ENCODE results near the gene PPARG. TPM values are rescaled to one million over a fixed set of nuclear protein-coding genes. Genes with fewer than 3 reads are reported as not detected.
A peak's percentile ranks its signal among the peaks of the same experiment; 100 is the strongest.

The PPARG gene
- polyA plus RNA-seq, 2 of the 4 experiments (the other 2 are of a cell fraction), result 38.9 to 43.1 TPM

DNA sequence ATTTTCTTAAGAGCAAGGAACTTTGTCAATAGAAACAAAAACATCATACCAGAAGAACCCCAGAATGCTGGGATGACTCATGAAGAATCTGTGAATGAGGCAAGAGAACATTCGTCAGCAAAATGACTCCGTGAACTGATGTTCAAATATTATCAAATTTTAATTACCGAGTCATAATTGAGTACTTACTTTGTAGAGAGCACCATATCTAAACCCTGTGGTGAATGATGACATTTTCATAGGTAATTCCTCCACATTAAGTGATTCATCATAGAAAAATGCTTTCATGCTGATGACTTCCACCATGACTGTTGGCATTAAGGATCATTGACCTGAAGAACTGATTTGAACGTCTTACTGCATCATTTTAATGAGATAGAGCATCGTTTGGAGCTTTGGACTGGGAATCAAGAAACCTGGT lies 56.3 kb downstream of the PPARG start (continued):
- TF ChIP-seq FOSL2 (IDR thresholded peaks at IDR 0.05) (peak; percentile 46), FOSL2 (CRISPR knock-in tag; IDR thresholded peaks at IDR 0.05) (peak; percentile 83), ESRRA (IDR thresholded peaks at IDR 0.05; ENCODE audit: borderline replicate concordance, low read length) (no peak), JUNB (IDR thresholded peaks at IDR 0.05) (peak; percentile 75), TP53 (CRISPR knock-in tag; IDR thresholded peaks at IDR 0.05) (no peak), NFE2L2 (conservative IDR thresholded peaks at IDR 0.05; ENCODE audit: low read length) (0 out of 2 replicates have a peak, but pooled peaks have one; percentile 2), GATA3 (IDR thresholded peaks at IDR 0.05; ENCODE audit: borderline replicate concordance) (no peak; the same call in 1 of the 2 replicates), RAD21 (conservative IDR thresholded peaks at IDR 0.05 in 1 of 2, IDR thresholded peaks at IDR 0.05 in 1 of 2) (no peak), EHF (CRISPR knock-in tag; IDR thresholded peaks at IDR 0.05) (no peak), MAZ (IDR thresholded peaks at IDR 0.05; ENCODE audit: borderline replicate concordance, low read depth, low read length) (no peak), POLR2AphosphoS2 (conservative IDR thresholded peaks at IDR 0.05; ENCODE audit: low read length) (no peak), TFCP2L1 (CRISPR knock-in tag; IDR thresholded peaks at IDR 0.05) (no peak), BHLHE40 (IDR thresholded peaks at IDR 0.05; ENCODE audit: low read depth, low read length) (no peak), EP300 (IDR thresholded peaks at IDR 0.05) (peak; percentile 20 to 55; a peak in 2 of 5 replicates), NPAS2 (CRISPR knock-in tag; IDR thresholded peaks at IDR 0.05; ENCODE audit: borderline replicate concordance) (no peak), HOXA7 (CRISPR knock-in tag; IDR thresholded peaks at IDR 0.05) (no peak), HOXB5 (CRISPR knock-in tag; IDR thresholded peaks at IDR 0.05) (no peak), RFX5 (IDR thresholded peaks at IDR 0.05) (no peak), PHF8 (IDR thresholded peaks at IDR 0.05; ENCODE audit: borderline replicate concordance, low read depth) (no peak)
- TF ChIP-seq, protein P1, sequence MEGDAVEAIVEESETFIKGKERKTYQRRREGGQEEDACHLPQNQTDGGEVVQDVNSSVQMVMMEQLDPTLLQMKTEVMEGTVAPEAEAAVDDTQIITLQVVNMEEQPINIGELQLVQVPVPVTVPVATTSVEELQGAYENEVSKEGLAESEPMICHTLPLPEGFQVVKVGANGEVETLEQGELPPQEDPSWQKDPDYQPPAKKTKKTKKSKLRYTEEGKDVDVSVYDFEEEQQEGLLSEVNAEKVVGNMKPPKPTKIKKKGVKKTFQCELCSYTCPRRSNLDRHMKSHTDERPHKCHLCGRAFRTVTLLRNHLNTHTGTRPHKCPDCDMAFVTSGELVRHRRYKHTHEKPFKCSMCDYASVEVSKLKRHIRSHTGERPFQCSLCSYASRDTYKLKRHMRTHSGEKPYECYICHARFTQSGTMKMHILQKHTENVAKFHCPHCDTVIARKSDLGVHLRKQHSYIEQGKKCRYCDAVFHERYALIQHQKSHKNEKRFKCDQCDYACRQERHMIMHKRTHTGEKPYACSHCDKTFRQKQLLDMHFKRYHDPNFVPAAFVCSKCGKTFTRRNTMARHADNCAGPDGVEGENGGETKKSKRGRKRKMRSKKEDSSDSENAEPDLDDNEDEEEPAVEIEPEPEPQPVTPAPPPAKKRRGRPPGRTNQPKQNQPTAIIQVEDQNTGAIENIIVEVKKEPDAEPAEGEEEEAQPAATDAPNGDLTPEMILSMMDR (IDR thresholded peaks at IDR 0.05), result no peak
- TF ChIP-seq, protein P2, sequence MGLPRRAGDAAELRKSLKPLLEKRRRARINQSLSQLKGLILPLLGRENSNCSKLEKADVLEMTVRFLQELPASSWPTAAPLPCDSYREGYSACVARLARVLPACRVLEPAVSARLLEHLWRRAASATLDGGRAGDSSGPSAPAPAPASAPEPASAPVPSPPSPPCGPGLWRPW (IDR thresholded peaks at IDR 0.05), result no peak
- TF ChIP-seq, protein P3, sequence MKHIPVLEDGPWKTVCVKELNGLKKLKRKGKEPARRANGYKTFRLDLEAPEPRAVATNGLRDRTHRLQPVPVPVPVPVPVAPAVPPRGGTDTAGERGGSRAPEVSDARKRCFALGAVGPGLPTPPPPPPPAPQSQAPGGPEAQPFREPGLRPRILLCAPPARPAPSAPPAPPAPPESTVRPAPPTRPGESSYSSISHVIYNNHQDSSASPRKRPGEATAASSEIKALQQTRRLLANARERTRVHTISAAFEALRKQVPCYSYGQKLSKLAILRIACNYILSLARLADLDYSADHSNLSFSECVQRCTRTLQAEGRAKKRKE (CRISPR knock-in tag; IDR thresholded peaks at IDR 0.05; ENCODE audit: low read depth), result no peak
- TF ChIP-seq, protein P4, sequence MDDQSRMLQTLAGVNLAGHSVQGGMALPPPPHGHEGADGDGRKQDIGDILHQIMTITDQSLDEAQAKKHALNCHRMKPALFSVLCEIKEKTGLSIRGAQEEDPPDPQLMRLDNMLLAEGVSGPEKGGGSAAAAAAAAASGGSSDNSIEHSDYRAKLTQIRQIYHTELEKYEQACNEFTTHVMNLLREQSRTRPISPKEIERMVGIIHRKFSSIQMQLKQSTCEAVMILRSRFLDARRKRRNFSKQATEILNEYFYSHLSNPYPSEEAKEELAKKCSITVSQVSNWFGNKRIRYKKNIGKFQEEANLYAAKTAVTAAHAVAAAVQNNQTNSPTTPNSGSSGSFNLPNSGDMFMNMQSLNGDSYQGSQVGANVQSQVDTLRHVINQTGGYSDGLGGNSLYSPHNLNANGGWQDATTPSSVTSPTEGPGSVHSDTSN (IDR thresholded peaks at IDR 0.05), result no peak

DNA sequence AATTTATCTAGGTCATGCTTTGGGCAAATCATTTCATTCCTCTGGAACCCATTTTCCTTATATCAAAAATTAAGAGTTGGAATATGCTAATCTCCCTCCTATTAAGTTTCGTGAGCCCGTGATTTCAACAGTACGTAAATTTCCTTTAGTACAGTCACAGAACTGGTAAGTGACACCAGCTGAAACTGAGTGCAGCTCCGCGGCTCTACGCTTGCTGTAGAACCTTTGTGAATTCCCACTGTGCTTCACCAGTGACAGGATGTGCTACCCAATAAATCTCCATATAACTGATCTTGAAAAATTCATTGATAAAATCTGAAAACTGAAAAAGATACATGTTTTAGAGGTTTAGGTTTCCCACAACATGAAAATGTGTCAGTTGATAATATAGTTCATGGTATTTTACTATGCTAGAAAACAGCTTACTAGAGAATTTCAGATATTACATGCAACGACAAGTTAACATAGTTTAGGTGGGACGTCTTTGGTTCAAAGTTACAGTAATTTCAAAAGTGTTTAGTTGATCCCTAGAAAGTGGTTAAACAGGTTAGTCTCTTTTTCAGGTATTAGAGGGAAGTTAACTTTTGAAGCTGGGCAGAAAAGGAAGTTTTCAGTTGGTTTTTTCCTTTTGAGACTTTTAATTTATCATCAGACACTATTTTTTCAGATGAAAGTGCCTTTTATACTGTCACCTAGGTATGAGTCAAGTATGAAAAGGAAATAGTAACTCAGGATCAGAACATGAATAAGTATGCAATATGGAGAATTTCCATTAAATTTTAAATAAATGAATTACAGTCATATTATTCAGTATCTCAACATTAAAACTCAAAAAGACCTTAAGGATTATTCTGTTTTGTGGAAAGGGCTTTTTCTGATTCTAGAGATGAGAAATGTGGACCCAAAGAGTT lies 57.0 kb downstream of the PPARG start:
- TF ChIP-seq MYC (IDR thresholded peaks at IDR 0.05; ENCODE audit: borderline replicate concordance, low read length), result no peak
- TF ChIP-seq, protein P5, sequence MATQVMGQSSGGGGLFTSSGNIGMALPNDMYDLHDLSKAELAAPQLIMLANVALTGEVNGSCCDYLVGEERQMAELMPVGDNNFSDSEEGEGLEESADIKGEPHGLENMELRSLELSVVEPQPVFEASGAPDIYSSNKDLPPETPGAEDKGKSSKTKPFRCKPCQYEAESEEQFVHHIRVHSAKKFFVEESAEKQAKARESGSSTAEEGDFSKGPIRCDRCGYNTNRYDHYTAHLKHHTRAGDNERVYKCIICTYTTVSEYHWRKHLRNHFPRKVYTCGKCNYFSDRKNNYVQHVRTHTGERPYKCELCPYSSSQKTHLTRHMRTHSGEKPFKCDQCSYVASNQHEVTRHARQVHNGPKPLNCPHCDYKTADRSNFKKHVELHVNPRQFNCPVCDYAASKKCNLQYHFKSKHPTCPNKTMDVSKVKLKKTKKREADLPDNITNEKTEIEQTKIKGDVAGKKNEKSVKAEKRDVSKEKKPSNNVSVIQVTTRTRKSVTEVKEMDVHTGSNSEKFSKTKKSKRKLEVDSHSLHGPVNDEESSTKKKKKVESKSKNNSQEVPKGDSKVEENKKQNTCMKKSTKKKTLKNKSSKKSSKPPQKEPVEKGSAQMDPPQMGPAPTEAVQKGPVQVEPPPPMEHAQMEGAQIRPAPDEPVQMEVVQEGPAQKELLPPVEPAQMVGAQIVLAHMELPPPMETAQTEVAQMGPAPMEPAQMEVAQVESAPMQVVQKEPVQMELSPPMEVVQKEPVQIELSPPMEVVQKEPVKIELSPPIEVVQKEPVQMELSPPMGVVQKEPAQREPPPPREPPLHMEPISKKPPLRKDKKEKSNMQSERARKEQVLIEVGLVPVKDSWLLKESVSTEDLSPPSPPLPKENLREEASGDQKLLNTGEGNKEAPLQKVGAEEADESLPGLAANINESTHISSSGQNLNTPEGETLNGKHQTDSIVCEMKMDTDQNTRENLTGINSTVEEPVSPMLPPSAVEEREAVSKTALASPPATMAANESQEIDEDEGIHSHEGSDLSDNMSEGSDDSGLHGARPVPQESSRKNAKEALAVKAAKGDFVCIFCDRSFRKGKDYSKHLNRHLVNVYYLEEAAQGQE (IDR thresholded peaks at IDR 0.05), result no peak
- no peak for TF ChIP-seq NFE2L2 (conservative IDR thresholded peaks at IDR 0.05; ENCODE audit: low read length)
- no peak for TF ChIP-seq CBX8 (IDR thresholded peaks at IDR 0.05)
- TF ChIP-seq RCOR1 (IDR thresholded peaks at IDR 0.05; ENCODE audit: low read depth, low read length), result no peak
- no peak for TF ChIP-seq RARB (CRISPR knock-in tag; IDR thresholded peaks at IDR 0.05)
- no peak for TF ChIP-seq FOXS1 (CRISPR knock-in tag; IDR thresholded peaks at IDR 0.05)
- TF ChIP-seq HOXA7 (CRISPR knock-in tag; IDR thresholded peaks at IDR 0.05), result no peak
- ATAC-seq (no peak), FAIRE-seq (no peak), DNase-seq (ENCODE audit: low read depth in 1 of 2, low spot score in 1 of 2) (no peak)
- ChIA-PET POLR2A (no interaction called here), CTCF (interaction anchor here (1.2 to 2.7 kb wide), 4 partner anchors 20 to 188 kb away, joined by 3 to 10 read pairs (median 4); no protein-coding TSS in a partner anchor)
- Histone ChIP-seq H3K27ac (peak overlapping the region; percentile 11 to 71; a peak in 3 of 6 replicates), H3K4me3 (no peak overlapping the region), H3K4me1 (peaks cover 57% of the 10 kb centered on the region), H3K9me3 (no peaks in the 10 kb centered on the region), H3K4me2 (peak overlapping the region; percentile 38)
- 88% methylated on average over 8 of the region's 8 CpGs for WGBS (ENCODE audit: missing lambda C conversion rate)
